GM18511 (cell line): ENCODE measurements around the gene ARHGAP26.

Source experiments
- ATAC-seq: cut with Tn5 transposase; IDR thresholded peaks from one replicate; pipeline ENCODE4 v1.9.1; 2021; ENCODE audit warnings: mild to moderate bottlenecking, moderate library complexity; ENCODE audit not compliant: unreplicated experiment

Gene ARHGAP26

GRCh38 chr5:143004361-143005145, 234.4 kb downstream of the ARHGAP26 start:
- ATAC-seq: peak; percentile 49

- ATAC-seq: no peak
Measured at GRCh38 chr5:143006501-143006900, 236.3 kb downstream of the ARHGAP26 start.

- no peak for ATAC-seq
Measured at GRCh38 chr5:143008032-143008431, 237.9 kb downstream of the ARHGAP26 start.

GRCh38 chr5:143008809-143009521, 238.8 kb downstream of the ARHGAP26 start:
- ATAC-seq: peak; percentile 89

GRCh38 chr5:143010351-143010750, 240.2 kb downstream of the ARHGAP26 start:
- no peak for ATAC-seq

- no peak for ATAC-seq
Measured at GRCh38 chr5:143011585-143011984, 241.4 kb downstream of the ARHGAP26 start.

- no peak for ATAC-seq
Measured at GRCh38 chr5:143013176-143013891, 243.2 kb downstream of the ARHGAP26 start.

GRCh38 chr5:143014017-143014651, 244.0 kb downstream of the ARHGAP26 start:
- no peak for ATAC-seq

- ATAC-seq: no peak
Measured at GRCh38 chr5:143016777-143017516, 246.8 kb downstream of the ARHGAP26 start.

- no peak for ATAC-seq
Measured at GRCh38 chr5:143017541-143017940, 247.4 kb downstream of the ARHGAP26 start.

GRCh38 chr5:143017992-143018391, 247.8 kb downstream of the ARHGAP26 start:
- no peak for ATAC-seq

GRCh38 chr5:143019157-143019556, 249.0 kb downstream of the ARHGAP26 start:
- ATAC-seq: peak; percentile 15

- ATAC-seq: peak; percentile 85
Measured at GRCh38 chr5:143019614-143020515, 249.7 kb downstream of the ARHGAP26 start.

- ATAC-seq: no peak
Measured at GRCh38 chr5:143021595-143021994, 251.4 kb downstream of the ARHGAP26 start.

GRCh38 chr5:143023411-143024096, 253.4 kb downstream of the ARHGAP26 start:
- ATAC-seq: peak; percentile 66

- ATAC-seq: no peak
Measured at GRCh38 chr5:143024228-143024920, 254.2 kb downstream of the ARHGAP26 start.

GRCh38 chr5:143025376-143025775, 255.2 kb downstream of the ARHGAP26 start:
- no peak for ATAC-seq

GRCh38 chr5:143025971-143026370, 255.8 kb downstream of the ARHGAP26 start:
- ATAC-seq: no peak
